HG02943 (cell line): ENCODE data around the gene METTL26.

Experiments
- ATAC-seq: cut with Tn5 transposase; IDR thresholded peaks from one replicate; pipeline ENCODE4 v1.9.1; 2021; ENCODE audit warnings: mild to moderate bottlenecking, low read depth, moderate library complexity; ENCODE audit not compliant: unreplicated experiment

METTL26 gene

DNA sequence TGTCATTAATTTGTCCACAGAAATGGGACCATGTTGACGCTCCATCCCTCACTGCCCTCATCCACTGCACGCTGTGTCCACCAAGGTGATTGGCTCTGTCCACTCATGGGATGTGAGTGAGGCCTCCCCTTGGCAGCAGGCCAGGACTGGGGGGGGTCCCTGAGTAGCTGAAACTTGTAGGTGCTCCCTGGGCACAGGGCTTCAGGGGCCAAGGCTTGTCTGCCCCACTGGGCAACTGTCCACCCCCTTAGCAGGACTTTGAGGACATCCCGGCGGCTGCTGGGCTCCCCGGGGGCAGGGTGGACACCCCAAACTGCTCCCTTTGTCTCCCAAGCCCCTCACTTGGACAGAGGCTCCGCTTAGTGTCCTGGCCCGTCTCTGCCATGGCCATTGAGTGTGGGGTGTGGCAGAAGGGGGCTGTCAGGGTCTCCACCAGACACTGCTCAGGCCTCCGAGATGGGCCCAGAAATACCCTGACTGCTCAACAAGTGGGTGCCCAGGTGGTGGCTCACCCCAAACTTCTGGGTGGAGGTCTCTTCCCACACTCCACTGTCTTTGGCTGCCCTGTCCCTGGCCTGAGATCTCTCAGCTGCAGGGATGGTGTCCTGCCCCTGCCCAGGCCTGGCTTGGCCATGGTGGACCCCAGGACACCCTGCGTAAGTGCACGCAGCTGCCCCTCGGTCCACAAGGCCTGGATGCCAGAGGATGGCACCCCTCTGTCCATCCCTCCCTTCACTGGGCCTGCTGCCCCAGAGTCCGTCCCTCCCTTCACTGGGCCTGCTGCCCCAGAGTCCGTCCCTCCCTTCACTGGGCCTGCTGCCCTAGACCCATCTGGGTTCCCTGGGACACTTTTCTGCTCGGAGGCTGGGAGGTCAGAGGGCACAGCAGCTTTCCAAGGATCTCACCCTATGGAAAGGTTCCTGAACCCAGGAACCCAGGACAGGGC, 49.2 kb downstream of the METTL26 start:
- ATAC-seq, result no peak

DNA sequence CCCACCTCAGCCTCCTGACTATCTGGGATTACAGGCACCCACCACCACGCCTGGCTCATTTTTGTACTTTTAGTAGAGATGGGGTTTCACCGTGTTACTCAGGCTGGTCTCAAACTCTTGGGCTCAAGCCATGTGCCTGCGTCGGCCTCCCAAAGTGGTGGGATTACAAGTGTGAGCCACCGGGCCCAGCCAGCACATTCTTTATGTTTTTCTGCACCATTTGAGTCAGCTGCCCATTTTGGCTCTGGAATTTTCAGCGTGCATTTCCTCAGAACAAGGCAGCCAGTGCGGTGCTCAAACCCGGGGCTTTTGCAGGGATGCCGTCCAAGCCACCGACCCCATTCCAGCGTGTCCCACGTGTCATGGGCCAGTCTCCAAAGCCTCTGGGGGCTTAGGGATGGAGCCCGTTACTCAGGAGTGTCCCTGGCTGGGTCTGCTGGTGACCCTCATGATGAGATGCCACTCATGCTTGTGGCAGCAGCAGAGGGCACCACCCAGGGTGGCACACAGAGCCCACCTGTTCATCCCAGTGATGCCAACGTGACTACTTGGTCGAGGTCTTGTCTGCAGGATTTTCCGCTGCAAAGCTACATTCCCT, 50.0 kb downstream of the METTL26 start:
- no peak for ATAC-seq

DNA sequence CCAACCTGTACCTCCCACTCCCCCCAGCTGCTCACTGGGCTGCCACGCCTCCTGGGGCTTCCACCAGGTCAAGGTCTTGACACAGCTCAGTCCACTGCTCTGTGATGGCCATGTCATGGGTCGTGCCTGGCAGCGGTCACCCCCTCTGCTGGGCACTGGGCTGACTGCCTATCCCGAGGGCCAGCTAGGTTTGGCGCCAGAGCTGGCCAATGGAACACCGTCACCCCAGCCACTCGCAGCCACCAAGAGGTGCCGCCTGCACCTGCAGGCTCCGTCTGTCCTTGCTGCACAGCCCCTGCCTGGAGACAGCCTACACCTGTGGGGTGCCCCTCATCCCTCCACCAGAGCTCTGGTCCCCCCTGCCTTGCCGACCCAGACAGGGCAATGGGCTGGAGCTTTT, 50.8 kb downstream of the METTL26 start:
- no peak for ATAC-seq
